Measurements from ENCODE around the gene BACH1. TPM values are rescaled to one million over a fixed set of nuclear protein-coding genes. Genes with fewer than 3 reads are reported as not detected.

Gene BACH1
- total and polyA plus RNA-seq, 2 of the 8 experiments (the other 6 are each of a cell fraction or from before 2014, with no cell fraction given) = 6.9 to 50.7 TPM

DNA sequence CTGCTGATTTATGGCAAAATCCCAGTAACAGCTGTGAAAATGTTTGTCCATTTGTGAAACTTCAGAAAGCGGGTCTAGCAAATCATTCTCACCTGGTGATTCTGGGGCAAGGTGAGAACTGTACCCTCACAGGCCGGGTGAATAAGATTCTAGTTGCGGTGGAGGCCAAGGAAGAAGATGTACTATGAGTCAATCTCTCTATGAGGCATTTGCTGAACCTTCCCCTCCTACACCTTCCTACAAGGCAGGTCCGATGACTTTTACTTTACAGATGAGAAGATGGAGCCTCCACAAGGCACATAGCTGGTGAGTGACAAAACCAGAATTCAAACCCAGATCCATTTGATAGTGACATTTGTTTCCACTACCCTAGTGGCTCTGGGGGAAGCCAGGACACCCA lies 72.7 kb downstream of the BACH1 start:
- 94% methylated on average over 4 of the region's 4 CpGs; no CpG with 5 or more reads in 1 of the 2 experiments for WGBS, 2 experiments (ENCODE audit: extremely low coverage in 1 of 2, insufficient coverage in 1 of 2, insufficient read length in 1 of 2, insufficient replicate concordance in 2 of 2, low coverage in 1 of 2, low lambda C conversion rate in 2 of 2, missing lambda C conversion rate in 1 of 2)
- no peak overlapping the region for H3K9ac ChIP-seq (replicated peaks in 1 of 4; ENCODE audit: extremely low read depth in 1 of 4, low read depth in 3 of 4, low read length in 3 of 4)
- FAIRE-seq = no peak
- no peak for TF ChIP-seq CHD1 (IDR thresholded peaks at IDR 0.05; ENCODE audit: low read depth, low read length)
- TF ChIP-seq SUZ12 (IDR thresholded peaks at IDR 0.05; ENCODE audit: low read length) = no peak
- TF ChIP-seq TEAD4 (IDR thresholded peaks at IDR 0.05; ENCODE audit: low read depth, low read length) = no peak
- no peak for TF ChIP-seq RBBP5 (IDR thresholded peaks at IDR 0.05; ENCODE audit: borderline replicate concordance, low read depth, low read length)
- no peak for TF ChIP-seq CBX8 (IDR thresholded peaks at IDR 0.05; ENCODE audit: borderline replicate concordance, low read depth, low read length)
- TF ChIP-seq TAF7 (optimal IDR thresholded peaks at IDR 0.05; ENCODE audit: borderline replicate concordance, low read depth, low read length) = no peak
- TF ChIP-seq E2F6 (IDR thresholded peaks at IDR 0.05) = no peak

More for the DNA sequence above, 72.7 kb downstream of the BACH1 start:
- no peak overlapping the region for H3K4me2 ChIP-seq (ENCODE audit: insufficient read depth in 1 of 2, low read depth in 2 of 2, low read length in 2 of 2)
- H4K5ac ChIP-seq (ENCODE audit: insufficient read length, low read depth, low read length) = no peak overlapping the region
- no peak overlapping the region for H2BK20ac ChIP-seq (ENCODE audit: low read length)
- no peaks in the 10 kb centered on the region for H3K4me1 ChIP-seq (replicated peaks in 1 of 4; ENCODE audit: control insufficient read depth in 3 of 4, insufficient read depth in 4 of 4, low read length in 3 of 4)
- H2AK5ac ChIP-seq (ENCODE audit: low read depth, low read length) = no peak overlapping the region
- no peaks in the 10 kb centered on the region for H3K23me2 ChIP-seq (ENCODE audit: low read depth, low read length)
- no peak overlapping the region for H2AFZ ChIP-seq (ENCODE audit: low read length)
- H3K56ac ChIP-seq (replicated peaks; ENCODE audit: insufficient read length, low read depth, low read length) = no peak overlapping the region
- H3K36me3 ChIP-seq (ENCODE audit: control insufficient read depth in 2 of 4, insufficient read depth in 4 of 4, low read length in 3 of 4) = no peaks in the 10 kb centered on the region
- H3K18ac ChIP-seq (ENCODE audit: extremely low read depth, low read length) = no peak overlapping the region
- POLR2A ChIA-PET (ENCODE audit: partially characterized antibody) = no interaction called here
- H3K4ac ChIP-seq (replicated peaks; ENCODE audit: insufficient read length, low read depth, low read length) = no peak overlapping the region
- DNase-seq (ENCODE audit: low read depth in 1 of 2, low spot score in 2 of 2) = no peak
- H3K27me3 ChIP-seq (replicated peaks in 1 of 4; ENCODE audit: control insufficient read depth in 3 of 4, extremely low read depth in 1 of 4, insufficient read depth in 3 of 4, low read length in 3 of 4) = no peaks in the 10 kb centered on the region
- CTCF ChIA-PET (ENCODE audit: partially characterized antibody) = interaction anchor here (0.7 to 5.3 kb wide), 19 partner anchors 9 to 457 kb away, joined by 3 to 42 read pairs (median 4); partner anchors contain the start of gene CCT8
- H3K79me1 ChIP-seq (ENCODE audit: low read depth, low read length) = no peaks in the 10 kb centered on the region
- no peak overlapping the region for H3K14ac ChIP-seq (ENCODE audit: insufficient read length)
- no peak overlapping the region for H2BK5ac ChIP-seq (ENCODE audit: low read depth, low read length)
- no peak overlapping the region for H4K91ac ChIP-seq (replicated peaks; ENCODE audit: insufficient read length, low read length)
- no peaks in the 10 kb centered on the region for H3K79me2 ChIP-seq (ENCODE audit: control insufficient read depth in 1 of 2, insufficient read depth in 2 of 2, low read length in 2 of 2)
- H3K23ac ChIP-seq (ENCODE audit: insufficient read length) = no peak overlapping the region
- H4K20me1 ChIP-seq (replicated peaks in 1 of 2; ENCODE audit: control insufficient read depth in 1 of 2, insufficient read depth in 2 of 2, low read length in 2 of 2) = no peaks in the 10 kb centered on the region
- no peak overlapping the region for H2BK12ac ChIP-seq (ENCODE audit: low read depth, low read length)
- H3K4me3 ChIP-seq (ENCODE audit: extremely low read depth in 1 of 4, insufficient read depth in 2 of 4, low read depth in 3 of 4, low read length in 4 of 4) = no peak overlapping the region
- no peak overlapping the region for H3K27ac ChIP-seq (ENCODE audit: low read depth, low read length)
- H3K9me3 ChIP-seq (ENCODE audit: insufficient read depth in 2 of 2, low read depth in 1 of 2, low read length in 1 of 2) = no peaks in the 10 kb centered on the region
- H2BK15ac ChIP-seq (ENCODE audit: low read length) = no peak overlapping the region
- no peak overlapping the region for H2BK120ac ChIP-seq (replicated peaks; ENCODE audit: low read depth, low read length)
- no peak overlapping the region for H4K8ac ChIP-seq (ENCODE audit: extremely low read depth, insufficient read depth, low read length)

Data from H1 (cell line).